Measurements from ENCODE around the gene CACNA1S.

- no peak for TF ChIP-seq EZH2phosphoT487 (IDR thresholded peaks at IDR 0.05; ENCODE audit: insufficient read depth, low read depth)
- no peak for TF ChIP-seq EZH2 (IDR thresholded peaks at IDR 0.05; ENCODE audit: insufficient read depth, poor library complexity, severe bottlenecking)
Measured at GRCh38 chr1:200990114-200990513, 122.1 kb downstream of the CACNA1S start.

All from GM23248 (cell line).